Fibroblast of the aortic adventitia (primary cell): ENCODE results near the gene GFOD1. TPM values are rescaled to one million over a fixed set of nuclear protein-coding genes. Genes with fewer than 3 reads are reported as not detected.

Experiments
- DNase-seq: peaks from one replicate; pipeline ENCODE4 v3.0.0-alpha.2; 2010; ENCODE audit warnings: low read depth
- H3K4me3 ChIP-seq: 2 replicates; pipeline ENCODE4 v1.5.1; 2011; ENCODE audit warnings: low read depth, mild to moderate bottlenecking, control low read depth, low read length, moderate library complexity
- total RNA-seq: library from RNA; depleted of rRNA; stranded (reverse); fragments of >200 nt; gene quantifications from 2 replicates; pipeline ENCODE4 v1.2.3, GENCODE V29; 2012; ENCODE audit warnings: low replicate concordance
- TF ChIP-seq, protein P1 (sequence below): IDR thresholded peaks from 2 replicates; pipeline ENCODE4 v1.5.1; 2011; ENCODE audit warnings: mild to moderate bottlenecking, low read length, control low read depth, inconsistent platforms; ENCODE audit not compliant: insufficient read depth

Gene GFOD1
- total RNA-seq, 1 donor, result 2.6 TPM

DNA sequence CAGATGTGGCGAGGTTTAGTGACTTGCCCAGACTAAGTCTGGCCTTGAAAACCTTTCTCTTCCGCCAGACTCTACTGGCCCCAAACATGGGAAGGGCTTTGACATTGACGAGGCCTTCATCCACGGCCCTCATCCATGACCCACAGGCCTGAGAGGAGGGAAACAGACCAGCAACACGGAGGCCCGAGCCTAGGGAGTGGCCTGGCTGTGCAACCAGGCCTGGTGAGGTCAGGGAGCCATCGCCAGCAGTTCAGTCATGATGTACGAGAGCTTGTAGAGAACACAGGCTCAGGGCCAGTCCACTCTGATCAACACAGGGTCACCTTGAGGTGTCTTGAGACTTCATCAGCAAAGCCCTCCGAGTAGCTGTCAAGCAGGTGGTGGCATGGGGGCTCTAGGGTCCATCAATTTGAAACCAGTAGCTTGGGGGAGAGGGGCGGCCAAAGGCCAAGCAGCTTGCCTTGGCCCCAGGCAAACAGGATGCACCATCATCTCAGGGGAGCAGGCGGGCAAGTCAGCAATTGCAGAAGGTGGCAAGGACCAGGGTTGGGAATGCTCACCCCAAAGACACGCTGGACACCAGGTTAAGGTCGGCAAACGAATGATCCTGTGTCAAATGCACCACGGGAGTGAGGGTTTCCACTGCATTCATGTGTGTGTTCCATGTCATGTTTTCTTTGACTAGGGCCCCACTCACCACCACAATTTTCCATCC is 36.1 kb downstream of the GFOD1 start:
- no peak overlapping the region for H3K4me3 ChIP-seq
- TF ChIP-seq, protein P1, sequence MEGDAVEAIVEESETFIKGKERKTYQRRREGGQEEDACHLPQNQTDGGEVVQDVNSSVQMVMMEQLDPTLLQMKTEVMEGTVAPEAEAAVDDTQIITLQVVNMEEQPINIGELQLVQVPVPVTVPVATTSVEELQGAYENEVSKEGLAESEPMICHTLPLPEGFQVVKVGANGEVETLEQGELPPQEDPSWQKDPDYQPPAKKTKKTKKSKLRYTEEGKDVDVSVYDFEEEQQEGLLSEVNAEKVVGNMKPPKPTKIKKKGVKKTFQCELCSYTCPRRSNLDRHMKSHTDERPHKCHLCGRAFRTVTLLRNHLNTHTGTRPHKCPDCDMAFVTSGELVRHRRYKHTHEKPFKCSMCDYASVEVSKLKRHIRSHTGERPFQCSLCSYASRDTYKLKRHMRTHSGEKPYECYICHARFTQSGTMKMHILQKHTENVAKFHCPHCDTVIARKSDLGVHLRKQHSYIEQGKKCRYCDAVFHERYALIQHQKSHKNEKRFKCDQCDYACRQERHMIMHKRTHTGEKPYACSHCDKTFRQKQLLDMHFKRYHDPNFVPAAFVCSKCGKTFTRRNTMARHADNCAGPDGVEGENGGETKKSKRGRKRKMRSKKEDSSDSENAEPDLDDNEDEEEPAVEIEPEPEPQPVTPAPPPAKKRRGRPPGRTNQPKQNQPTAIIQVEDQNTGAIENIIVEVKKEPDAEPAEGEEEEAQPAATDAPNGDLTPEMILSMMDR, result no peak
- no peak for DNase-seq

DNA sequence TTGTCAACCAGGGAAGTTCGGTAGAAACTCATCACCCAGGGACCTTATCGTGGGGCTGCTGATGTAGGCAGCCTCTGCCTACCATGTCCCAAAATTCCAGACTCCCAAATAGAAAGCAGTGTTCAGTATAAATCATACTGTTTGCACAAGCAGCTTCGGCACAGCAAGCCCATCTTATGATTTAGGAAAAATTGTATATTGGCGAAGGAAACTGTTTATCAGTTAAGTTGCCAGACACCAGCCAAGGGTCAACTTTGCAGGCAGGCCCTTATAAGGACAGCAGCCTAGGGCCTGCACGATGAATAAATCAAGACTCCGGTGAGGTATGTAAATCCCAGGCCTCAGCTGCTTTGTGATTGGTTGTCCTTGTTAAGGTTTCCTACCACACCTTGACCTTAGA is 36.8 kb downstream of the GFOD1 start:
- no peak overlapping the region for H3K4me3 ChIP-seq
- DNase-seq, result no peak
- TF ChIP-seq, protein P1, result no peak

DNA sequence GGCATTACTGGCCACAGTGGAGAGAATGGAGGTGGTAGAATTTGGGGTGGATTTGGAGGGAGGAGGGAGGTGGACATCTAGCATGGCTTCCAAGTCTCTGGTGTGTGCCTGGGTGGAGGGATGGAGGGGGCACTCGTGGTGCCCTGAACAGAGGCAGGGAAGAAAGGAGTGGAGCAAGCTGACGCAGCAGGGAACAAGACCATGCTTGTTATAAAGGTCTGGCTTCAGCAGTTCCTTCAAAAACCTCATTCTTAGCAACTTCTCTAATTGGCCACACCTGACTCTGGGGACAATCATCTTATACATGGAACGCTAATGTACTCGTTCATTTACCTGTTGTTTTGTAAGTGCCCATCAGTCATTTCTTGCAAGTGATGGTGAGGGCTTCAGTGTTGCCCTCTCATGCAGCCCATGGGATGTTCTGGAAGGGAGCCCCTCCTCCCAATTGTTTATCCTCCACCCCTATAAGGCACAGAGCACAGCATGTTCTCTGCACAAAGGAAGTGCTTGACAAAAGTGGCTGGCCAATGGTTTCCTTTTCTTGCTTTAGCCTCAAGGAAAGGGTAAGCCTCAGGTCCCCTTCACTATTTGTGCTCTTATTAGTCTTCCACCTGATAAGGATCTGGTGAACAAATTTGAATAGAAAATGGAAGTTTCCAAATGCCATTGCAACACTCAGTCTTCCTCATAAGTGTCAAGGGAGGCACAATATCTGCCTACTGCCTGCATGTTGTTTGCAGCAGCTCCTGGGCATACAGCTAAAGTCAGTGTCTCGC is 39.3 kb downstream of the GFOD1 start:
- TF ChIP-seq, protein P1, result no peak
- no peak for DNase-seq
- H3K4me3 ChIP-seq, result no peak overlapping the region

DNA sequence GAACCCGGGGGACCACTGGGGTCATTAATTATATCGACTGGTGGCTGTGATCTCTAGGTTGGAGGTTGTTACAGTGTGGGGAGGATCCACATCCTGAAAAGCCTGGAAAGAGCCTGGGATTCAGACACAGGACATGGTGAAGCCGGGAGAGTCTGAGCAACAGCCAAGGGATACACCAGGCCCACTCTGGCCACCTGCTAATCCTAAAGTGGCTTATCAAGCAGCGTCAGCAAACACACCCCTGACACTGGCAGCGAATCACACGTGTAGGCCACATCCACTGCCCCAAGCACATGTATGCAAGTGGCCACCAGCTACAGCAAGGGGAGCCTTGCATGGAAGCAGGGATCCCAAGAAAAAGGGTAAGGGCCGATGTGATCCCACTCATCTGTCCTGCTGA is 41.0 kb downstream of the GFOD1 start:
- no peak for DNase-seq
- TF ChIP-seq, protein P1, result no peak

DNA sequence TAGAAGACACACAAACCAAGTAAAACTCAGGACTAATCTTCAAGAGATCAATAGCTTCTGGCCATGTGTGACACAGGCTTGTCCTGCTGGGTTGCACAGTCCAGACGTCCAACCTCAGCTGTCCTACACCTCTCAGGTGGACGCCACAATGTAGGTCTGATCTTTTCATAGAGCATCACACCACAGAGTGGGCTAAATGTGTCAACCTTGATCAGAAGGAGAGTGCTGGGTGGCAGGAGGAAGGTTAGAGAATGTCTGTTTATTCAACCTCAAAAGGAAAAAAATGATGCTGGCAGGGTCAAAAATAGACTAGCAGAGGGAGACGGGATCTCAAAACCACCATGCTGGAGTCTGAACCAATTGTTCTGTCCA is 41.7 kb downstream of the GFOD1 start:
- TF ChIP-seq, protein P1, result no peak
- H3K4me3 ChIP-seq, result no peak overlapping the region
- no peak for DNase-seq

More for the DNA sequence above, 41.0 kb downstream of the GFOD1 start:
- no peak overlapping the region for H3K4me3 ChIP-seq

DNA sequence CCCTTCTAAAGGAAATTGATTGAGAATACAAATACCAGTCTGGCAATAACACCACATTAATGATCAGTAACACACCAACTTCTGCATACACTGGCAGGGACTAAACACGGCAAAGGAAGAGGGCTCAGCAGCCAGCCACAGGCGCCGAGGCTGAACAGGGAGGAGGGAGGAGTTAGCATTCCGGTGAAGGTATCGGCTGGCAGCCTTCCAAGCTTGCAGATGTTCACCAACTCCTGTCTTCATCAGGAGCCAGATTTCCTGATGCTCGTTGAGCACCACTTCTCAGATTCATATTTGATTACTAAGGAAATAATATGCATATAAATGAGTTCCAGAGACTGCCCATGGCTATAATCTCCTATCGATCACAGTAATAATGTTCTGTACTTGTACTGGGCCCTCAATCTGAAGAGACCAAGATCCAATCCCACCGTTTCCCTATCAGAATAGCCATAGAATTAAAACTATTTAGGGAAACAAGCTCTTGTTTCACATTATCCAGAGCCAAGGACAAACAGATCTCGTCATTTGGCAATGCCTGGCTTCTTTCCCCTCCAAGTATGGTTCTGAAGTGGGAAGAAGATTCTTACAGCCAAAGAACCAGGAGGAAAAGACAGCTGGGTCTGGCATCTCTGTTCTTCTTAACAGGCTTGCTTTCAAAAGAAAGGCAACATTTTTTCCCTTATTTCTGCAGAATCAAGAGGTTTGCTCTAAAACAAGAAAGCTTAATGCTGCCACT is 42.2 kb downstream of the GFOD1 start:
- TF ChIP-seq, protein P1, result no peak
- peak; percentile 26 for DNase-seq
- no peak overlapping the region for H3K4me3 ChIP-seq
